ENCODE data around the gene RCOR2.

DNA sequence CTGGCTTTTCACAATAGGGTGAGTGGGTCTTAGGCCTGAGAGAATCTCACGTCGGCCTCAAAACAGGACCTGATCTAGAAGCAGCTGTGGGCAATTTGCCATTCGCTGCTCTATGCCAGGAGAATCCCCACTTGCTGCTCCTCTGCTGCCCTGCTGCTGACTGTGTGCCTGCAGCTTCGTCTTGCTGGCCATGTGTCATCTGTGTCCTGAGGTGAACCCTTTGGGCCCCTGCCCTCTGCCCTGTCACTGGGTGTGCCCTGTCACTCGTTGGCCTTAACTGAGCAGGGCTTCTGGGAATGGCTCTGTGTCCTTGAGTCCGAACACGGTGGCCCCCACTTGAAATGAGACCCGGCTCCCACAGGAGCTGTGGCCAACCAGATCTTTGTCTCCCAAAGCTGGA, 28.0 kb upstream of the RCOR2 start:
- no peak for TF ChIP-seq CTCF (IDR thresholded peaks at IDR 0.05)
- TF ChIP-seq POLR2A (IDR thresholded peaks at IDR 0.05) = no peak

Measured in vagina (tissue), 2 donors.